Karpas-422 (cell line): ENCODE results near the gene FHIT. TPM values are rescaled to one million over a fixed set of nuclear protein-coding genes. Genes with fewer than 3 reads are reported as not detected.
"Not testable (repeated sequence)": the region's sequence is repeated elsewhere in the genome, so short reads cannot be mapped to it uniquely, and the experiment has no call there.

Experiments used
- DNase-seq: peaks from one replicate; pipeline ENCODE4 v3.0.0-alpha.2; 2015
- H2AFZ ChIP-seq: fragments of 200-600 bp; sonication (generic); 2 replicates; pipeline ENCODE4 v1.6.1; 2014; ENCODE audit warnings: antibody characterized with exemption, low read length, mixed read lengths
- H3K27ac ChIP-seq: fragments of 200-600 bp; sonication (generic); 2 replicates; pipeline ENCODE4 v1.5.1; 2014; ENCODE audit warnings: mild to moderate bottlenecking, low read length, moderate library complexity
- H3K27me3 ChIP-seq: fragments of 200-600 bp; sonication (generic); 2 replicates; pipeline ENCODE4 v1.6.1; 2014; ENCODE audit warnings: low read length, mixed read lengths
- H3K36me3 ChIP-seq: fragments of 200-600 bp; sonication (generic); 2 replicates; pipeline ENCODE4 v1.6.1; 2014; ENCODE audit warnings: low read length, mixed read lengths; ENCODE audit not compliant: insufficient read depth
- H3K4me1 ChIP-seq: fragments of 200-600 bp; sonication (generic); 2 replicates; pipeline ENCODE4 v1.6.1; 2014; ENCODE audit warnings: mild to moderate bottlenecking, low read length, mixed read lengths
- H3K4me2 ChIP-seq: fragments of 200-600 bp; sonication (generic); 2 replicates; pipeline ENCODE4 v1.6.1; 2014; ENCODE audit warnings: low read length, low read depth, mild to moderate bottlenecking; ENCODE audit not compliant: poor library complexity, severe bottlenecking
- H3K4me3 ChIP-seq: fragments of 200-600 bp; sonication (generic); 2 replicates; pipeline ENCODE4 v1.5.1; 2014; ENCODE audit warnings: mild to moderate bottlenecking, antibody characterized with exemption, low read length, mixed read lengths
- H3K79me2 ChIP-seq: fragments of 200-600 bp; sonication (generic); 2 replicates; pipeline ENCODE4 v1.6.1; 2014; ENCODE audit warnings: mild to moderate bottlenecking, low read length, mixed read lengths
- H3K9ac ChIP-seq: fragments of 200-600 bp; sonication (generic); 2 replicates; pipeline ENCODE4 v1.6.0; 2014; ENCODE audit warnings: low read length
- H3K9me2 ChIP-seq: fragments of 200-600 bp; sonication (generic), shearing (Covaris generic); replicated peaks from 2 replicates; pipeline ENCODE4 v1.6.0; 2014; ENCODE audit warnings: mild to moderate bottlenecking, low read length, moderate library complexity; ENCODE audit not compliant: insufficient read depth
- H3K9me3 ChIP-seq: fragments of 300-700, 200-600 bp; sonication (generic); 2 replicates; pipeline ENCODE4 v1.6.1; 2014; ENCODE audit warnings: low read length, mixed read lengths
- H4K20me1 ChIP-seq: fragments of 200-600 bp; sonication (generic); 2 replicates; pipeline ENCODE4 v1.6.1; 2014; ENCODE audit warnings: mild to moderate bottlenecking, antibody characterized with exemption, low read length, low read depth; ENCODE audit not compliant: insufficient read depth
- total RNA-seq: library from RNA; depleted of rRNA; stranded (reverse); fragments of >200 nt; shearing (Covaris generic); gene quantifications from 2 replicates; pipeline ENCODE4 v1.2.3, GENCODE V29; 2014; ENCODE audit warnings: low replicate concordance

The FHIT gene
- total RNA-seq, 1 experiment from 2014 or later: not detected

GRCh38 chr3:61223451-61223850 is 27.8 kb downstream of the FHIT start:
- no peak overlapping the region for H2AFZ ChIP-seq
- no peak for DNase-seq
- H3K4me1 ChIP-seq: no peaks in the 10 kb centered on the region
- H3K4me3 ChIP-seq: no peak overlapping the region
- H3K9me3 ChIP-seq: peaks cover 18% of the 10 kb centered on the region
- no peak overlapping the region for H3K4me2 ChIP-seq
- no peaks in the 10 kb centered on the region for H3K36me3 ChIP-seq
- H3K79me2 ChIP-seq: no peaks in the 10 kb centered on the region
- H3K9me2 ChIP-seq: no peaks in the 10 kb centered on the region
- H3K9ac ChIP-seq: no peak overlapping the region
- H3K27ac ChIP-seq: no peak overlapping the region
- no peaks in the 10 kb centered on the region for H4K20me1 ChIP-seq
- H3K27me3 ChIP-seq: no peaks in the 10 kb centered on the region

DNA sequence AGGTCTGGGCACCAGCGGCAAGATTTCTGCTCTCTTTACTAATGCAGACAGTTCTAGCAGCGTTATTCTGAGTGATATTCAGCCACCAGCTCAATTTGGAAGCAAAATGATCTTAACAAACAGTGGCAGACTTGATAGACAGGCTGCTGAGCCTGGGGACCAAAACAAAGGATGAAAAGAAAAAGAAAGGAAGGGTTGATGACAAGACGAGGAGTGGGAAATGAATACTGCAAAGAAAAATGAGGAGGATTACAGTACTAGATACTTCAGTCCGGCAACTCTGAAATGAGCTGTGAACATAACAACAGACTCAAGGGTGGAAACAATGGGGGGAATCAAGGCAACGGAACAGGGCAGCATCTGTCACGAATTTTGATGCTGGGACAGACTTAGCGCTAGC is 28.8 kb downstream of the FHIT start:
- no peaks in the 10 kb centered on the region for H3K9me2 ChIP-seq

GRCh38 chr3:61221759-61222362 is 29.4 kb downstream of the FHIT start:
- no peak overlapping the region for H3K4me2 ChIP-seq

More for the DNA sequence above, 28.8 kb downstream of the FHIT start:
- Histone ChIP-seq H3K4me2 (no peak overlapping the region), H3K27ac (no peak overlapping the region), H3K9ac (no peak overlapping the region), H3K4me1 (no peaks in the 10 kb centered on the region), H3K27me3 (no peaks in the 10 kb centered on the region), H3K79me2 (no peaks in the 10 kb centered on the region), H3K4me3 (no peak overlapping the region), H4K20me1 (no peaks in the 10 kb centered on the region), H3K9me3 (peaks cover 24% of the 10 kb centered on the region), H2AFZ (no peak overlapping the region), H3K36me3 (no peaks in the 10 kb centered on the region)
- no peak for DNase-seq

DNA sequence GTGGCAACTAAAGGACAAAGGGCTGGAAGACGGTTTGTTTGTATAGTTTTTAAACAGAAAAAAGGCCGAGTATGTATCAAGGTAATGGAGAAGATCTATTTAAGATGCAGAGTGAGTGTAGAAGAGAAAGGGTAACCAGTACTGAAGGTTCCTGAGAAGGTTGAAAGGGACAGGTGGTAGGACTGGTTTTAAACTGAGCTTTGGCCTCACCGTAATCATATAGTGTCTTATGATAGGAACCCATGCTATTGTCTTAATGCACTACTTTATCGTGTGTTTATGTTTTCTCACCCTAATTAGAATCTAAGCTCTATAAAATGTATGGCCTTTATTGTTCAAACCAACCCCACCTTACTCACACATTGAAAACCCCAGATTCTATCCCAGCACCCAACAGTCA is 32.7 kb downstream of the FHIT start:
- no peak overlapping the region for H3K4me2 ChIP-seq
- no peak overlapping the region for H2AFZ ChIP-seq
- H3K9me3 ChIP-seq: peaks cover 20% of the 10 kb centered on the region
- H3K27ac ChIP-seq: no peak overlapping the region
- no peak overlapping the region for H3K4me3 ChIP-seq
- H3K79me2 ChIP-seq: no peaks in the 10 kb centered on the region
- H4K20me1 ChIP-seq: no peaks in the 10 kb centered on the region
- H3K9ac ChIP-seq: no peak overlapping the region
- H3K36me3 ChIP-seq: no peaks in the 10 kb centered on the region
- H3K9me2 ChIP-seq: no peaks in the 10 kb centered on the region
- no peaks in the 10 kb centered on the region for H3K4me1 ChIP-seq
- no peak for DNase-seq
- no peaks in the 10 kb centered on the region for H3K27me3 ChIP-seq

More at GRCh38 chr3:61221759-61222362, 29.4 kb downstream of the FHIT start:
- DNase-seq: no peak
- Histone ChIP-seq H3K9me3 (peaks cover 28% of the 10 kb centered on the region), H3K27ac (no peak overlapping the region), H3K9me2 (no peaks in the 10 kb centered on the region), H3K4me3 (no peak overlapping the region), H3K36me3 (no peaks in the 10 kb centered on the region), H3K9ac (no peak overlapping the region), H3K79me2 (no peaks in the 10 kb centered on the region), H4K20me1 (no peaks in the 10 kb centered on the region), H3K27me3 (no peaks in the 10 kb centered on the region), H3K4me1 (no peaks in the 10 kb centered on the region), H2AFZ (no peak overlapping the region)

- H3K27ac ChIP-seq, DNase-seq, H3K4me3 ChIP-seq, H3K36me3 ChIP-seq, H3K9ac ChIP-seq, H2AFZ ChIP-seq, H4K20me1 ChIP-seq, H3K4me2 ChIP-seq, H3K79me2 ChIP-seq, H3K27me3 ChIP-seq, H3K9me2 ChIP-seq, H3K4me1 ChIP-seq: not testable (repeated sequence)
- H3K9me3 ChIP-seq: peaks cover 12% of the 10 kb centered on the region; the same call in 1 of the 2 replicates
Observed at GRCh38 chr3:61216171-61216570, 35.1 kb downstream of the FHIT start.

DNA sequence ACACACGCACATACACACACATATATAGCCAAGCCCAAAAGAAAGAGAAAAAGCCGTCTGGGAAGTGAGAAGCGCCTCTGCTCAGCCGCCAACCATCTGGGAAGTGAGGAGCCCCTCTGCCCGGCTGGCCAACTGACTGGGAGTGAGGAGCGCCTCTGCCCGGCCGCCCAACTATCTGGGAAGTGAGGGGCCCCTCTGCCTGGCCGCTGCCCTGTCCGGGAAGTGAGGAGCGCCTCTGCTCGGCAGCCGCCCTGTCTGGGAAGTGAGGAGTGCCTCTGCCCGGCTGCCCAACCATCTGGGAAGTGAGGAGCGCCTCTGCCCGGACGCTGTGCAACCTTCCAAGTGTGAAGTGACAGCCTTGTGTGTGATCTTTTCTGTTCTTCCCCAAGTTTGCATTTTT is 49.2 kb downstream of the FHIT start:
- no peaks in the 10 kb centered on the region for H3K79me2 ChIP-seq
- no peaks in the 10 kb centered on the region for H3K36me3 ChIP-seq
- H3K27ac ChIP-seq: no peak overlapping the region
- H3K9me3 ChIP-seq: peaks cover 14% of the 10 kb centered on the region
- H3K4me3 ChIP-seq: no peak overlapping the region
- H3K4me1 ChIP-seq: no peaks in the 10 kb centered on the region
- no peaks in the 10 kb centered on the region for H3K27me3 ChIP-seq
- no peak overlapping the region for H3K4me2 ChIP-seq
- no peak overlapping the region for H3K9ac ChIP-seq
- H4K20me1 ChIP-seq: no peaks in the 10 kb centered on the region
- peak; percentile 5 for DNase-seq
- H2AFZ ChIP-seq: no peak overlapping the region
- H3K9me2 ChIP-seq: no peaks in the 10 kb centered on the region

GRCh38 chr3:61201071-61201470 is 50.2 kb downstream of the FHIT start:
- Histone ChIP-seq H3K9ac (no peak overlapping the region), H3K9me2 (no peaks in the 10 kb centered on the region), H3K4me2 (no peak overlapping the region), H4K20me1 (no peaks in the 10 kb centered on the region), H3K4me1 (no peaks in the 10 kb centered on the region), H3K27ac (no peak overlapping the region), H3K4me3 (no peak overlapping the region), H3K9me3 (peaks cover 23% of the 10 kb centered on the region), H3K36me3 (no peaks in the 10 kb centered on the region), H3K79me2 (no peaks in the 10 kb centered on the region), H3K27me3 (no peaks in the 10 kb centered on the region), H2AFZ (no peak overlapping the region)
- no peak for DNase-seq

DNA sequence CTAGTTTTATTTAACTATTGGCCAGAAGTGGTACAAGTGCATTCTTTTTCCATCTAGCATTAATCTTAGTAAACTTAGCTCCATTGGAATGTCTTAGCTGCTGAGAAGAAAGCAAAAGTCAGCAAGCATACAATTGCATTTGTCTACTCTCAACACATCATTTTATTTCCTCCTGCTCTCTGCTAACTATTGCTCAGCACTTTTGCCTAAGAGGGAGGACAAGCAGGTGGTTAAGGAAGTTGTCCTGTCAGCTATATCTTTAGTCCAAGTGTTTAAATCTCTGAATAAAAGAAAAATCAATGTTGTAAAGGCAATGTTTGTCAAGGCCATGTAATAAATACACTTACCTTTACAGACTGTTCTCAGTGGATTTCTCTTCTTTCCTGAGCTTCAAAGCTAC is 51.0 kb downstream of the FHIT start:
- Histone ChIP-seq H3K79me2 (no peaks in the 10 kb centered on the region), H3K9me2 (no peaks in the 10 kb centered on the region), H3K36me3 (no peaks in the 10 kb centered on the region), H3K9ac (no peak overlapping the region), H4K20me1 (no peaks in the 10 kb centered on the region), H3K4me2 (no peak overlapping the region), H3K4me1 (no peaks in the 10 kb centered on the region), H3K27me3 (no peaks in the 10 kb centered on the region), H3K4me3 (no peak overlapping the region), H2AFZ (no peak overlapping the region), H3K9me3 (peaks cover 23% of the 10 kb centered on the region), H3K27ac (no peak overlapping the region)
- DNase-seq: peak; percentile 7
